KMS-11 (cell line): ENCODE measurements around the gene CRIM1.

Experiments
- H2AFZ ChIP-seq: fragments of 200-600 bp; sonication (generic); 2 replicates; pipeline ENCODE4 v1.6.1; 2016; ENCODE audit warnings: antibody characterized with exemption, mixed run types, low read depth
- H3K27ac ChIP-seq: fragments of 200-600 bp; sonication (generic); 2 replicates; pipeline ENCODE4 v1.6.1; 2016; ENCODE audit warnings: mild to moderate bottlenecking, mixed run types
- H3K27me3 ChIP-seq: fragments of 200-600 bp; sonication (generic); 2 replicates; pipeline ENCODE4 v1.6.1; 2017; ENCODE audit warnings: mild to moderate bottlenecking, low read depth, mixed run types, moderate library complexity; ENCODE audit not compliant: insufficient read depth
- H3K36me3 ChIP-seq: fragments of 200-600 bp; sonication (generic); 2 replicates; pipeline ENCODE4 v1.6.1; 2017; ENCODE audit warnings: mild to moderate bottlenecking, mixed run types; ENCODE audit not compliant: insufficient read depth
- H3K4me1 ChIP-seq: fragments of 200-600 bp; sonication (generic); 2 replicates; pipeline ENCODE4 v1.6.1; 2016; ENCODE audit warnings: mild to moderate bottlenecking, low read depth, mixed run types; ENCODE audit not compliant: poor library complexity, severe bottlenecking
- H3K4me2 ChIP-seq: fragments of 200-600 bp; sonication (generic); 2 replicates; pipeline ENCODE4 v1.7.0; 2016; ENCODE audit warnings: mild to moderate bottlenecking, mixed run types
- H3K4me3 ChIP-seq: fragments of 200-600 bp; sonication (generic); IDR thresholded peaks from 2 replicates; pipeline ENCODE4 v1.6.1; 2017; ENCODE audit warnings: low read depth, low read length, mixed read lengths; ENCODE audit not compliant: insufficient read depth
- H3K79me2 ChIP-seq: fragments of 200-600 bp; sonication (generic); 2 replicates; pipeline ENCODE4 v1.6.1; 2016; ENCODE audit warnings: low read depth, mixed run types; ENCODE audit not compliant: insufficient read depth
- H3K9ac ChIP-seq: fragments of 200-600 bp; sonication (generic); 2 replicates; pipeline ENCODE4 v1.6.1; 2016; ENCODE audit warnings: mild to moderate bottlenecking, mixed run types
- H4K20me1 ChIP-seq: fragments of 200-600 bp; sonication (generic); 2 replicates; pipeline ENCODE4 v1.6.1; 2016; ENCODE audit warnings: mild to moderate bottlenecking, mixed run types; ENCODE audit not compliant: insufficient read depth
- CTCF ChIP-seq: fragments of 200-600 bp; sonication (generic); conservative IDR thresholded peaks from 2 replicates; pipeline ENCODE4 v1.6.1; 2017; ENCODE audit warnings: low read depth, mild to moderate bottlenecking, antibody characterized with exemption, low read length, moderate library complexity, mixed read lengths

Gene CRIM1

GRCh38 chr2:36473230-36473629 lies 117.7 kb downstream of the CRIM1 start:
- H3K27me3 ChIP-seq = no peaks in the 10 kb centered on the region
- no peaks in the 10 kb centered on the region for H4K20me1 ChIP-seq
- H3K79me2 ChIP-seq = no peaks in the 10 kb centered on the region; the same call in 1 of the 2 replicates
- peaks cover 23% of the 10 kb centered on the region for H3K4me1 ChIP-seq
- H3K36me3 ChIP-seq = peaks cover 3% of the 10 kb centered on the region; the same call in 1 of the 2 replicates
- no peak overlapping the region for H3K27ac ChIP-seq
- no peak overlapping the region for H3K9ac ChIP-seq
- H3K4me2 ChIP-seq = no peak overlapping the region
- H2AFZ ChIP-seq = no peak overlapping the region
- TF ChIP-seq CTCF = no peak
- H3K4me3 ChIP-seq = no peak overlapping the region

GRCh38 chr2:36476411-36476810 lies 120.8 kb downstream of the CRIM1 start:
- Histone ChIP-seq H3K4me3 (no peak overlapping the region), H3K27ac (peak overlapping the region; percentile 97; the same call in 1 of the 2 replicates), H2AFZ (no peak overlapping the region), H3K4me1 (peaks cover 54% of the 10 kb centered on the region), H3K36me3 (peaks cover 9% of the 10 kb centered on the region; the same call in 1 of the 2 replicates), H3K9ac (no peak overlapping the region), H3K4me2 (peak overlapping the region; percentile 76; the same call in 1 of the 2 replicates), H4K20me1 (no peaks in the 10 kb centered on the region), H3K27me3 (no peaks in the 10 kb centered on the region), H3K79me2 (no peaks in the 10 kb centered on the region; the same call in 1 of the 2 replicates)
- TF ChIP-seq CTCF = no peak

- Histone ChIP-seq H3K9ac (peak overlapping the region; percentile 40; the same call in 1 of the 2 replicates), H2AFZ (peak overlapping the region; percentile 20; the same call in 1 of the 2 replicates), H3K4me1 (peaks cover 63% of the 10 kb centered on the region), H4K20me1 (no peaks in the 10 kb centered on the region), H3K27ac (peak overlapping the region; percentile 97), H3K36me3 (peaks cover 9% of the 10 kb centered on the region; the same call in 1 of the 2 replicates), H3K79me2 (no peaks in the 10 kb centered on the region; the same call in 1 of the 2 replicates), H3K4me2 (peak overlapping the region; percentile 76), H3K27me3 (no peaks in the 10 kb centered on the region), H3K4me3 (no peak overlapping the region)
- no peak for TF ChIP-seq CTCF
Observed at GRCh38 chr2:36477315-36477714, 121.7 kb downstream of the CRIM1 start.

GRCh38 chr2:36477746-36478145 lies 122.2 kb downstream of the CRIM1 start:
- Histone ChIP-seq H3K9ac (peak overlapping the region; percentile 40; the same call in 1 of the 2 replicates), H3K4me3 (no peak overlapping the region), H3K79me2 (no peaks in the 10 kb centered on the region; the same call in 1 of the 2 replicates), H3K27me3 (no peaks in the 10 kb centered on the region), H3K27ac (peak overlapping the region; percentile 97), H2AFZ (peak overlapping the region; percentile 20; the same call in 1 of the 2 replicates), H3K36me3 (peaks cover 9% of the 10 kb centered on the region; the same call in 1 of the 2 replicates), H4K20me1 (no peaks in the 10 kb centered on the region), H3K4me2 (peak overlapping the region; percentile 76), H3K4me1 (peaks cover 68% of the 10 kb centered on the region)
- no peak for TF ChIP-seq CTCF
